HG03460 (cell line): ENCODE data around the gene NEK10.
A peak's percentile ranks its signal among the peaks of the same experiment; 100 is the strongest.
"Not testable (repeated sequence)": the region's sequence is repeated elsewhere in the genome, so short reads cannot be mapped to it uniquely, and the experiment has no call there.

ENCODE experiments used
- ATAC-seq: cut with Tn5 transposase; IDR thresholded peaks from one replicate; pipeline ENCODE4 v1.9.1; 2021; ENCODE audit not compliant: unreplicated experiment

Gene NEK10, protein sequence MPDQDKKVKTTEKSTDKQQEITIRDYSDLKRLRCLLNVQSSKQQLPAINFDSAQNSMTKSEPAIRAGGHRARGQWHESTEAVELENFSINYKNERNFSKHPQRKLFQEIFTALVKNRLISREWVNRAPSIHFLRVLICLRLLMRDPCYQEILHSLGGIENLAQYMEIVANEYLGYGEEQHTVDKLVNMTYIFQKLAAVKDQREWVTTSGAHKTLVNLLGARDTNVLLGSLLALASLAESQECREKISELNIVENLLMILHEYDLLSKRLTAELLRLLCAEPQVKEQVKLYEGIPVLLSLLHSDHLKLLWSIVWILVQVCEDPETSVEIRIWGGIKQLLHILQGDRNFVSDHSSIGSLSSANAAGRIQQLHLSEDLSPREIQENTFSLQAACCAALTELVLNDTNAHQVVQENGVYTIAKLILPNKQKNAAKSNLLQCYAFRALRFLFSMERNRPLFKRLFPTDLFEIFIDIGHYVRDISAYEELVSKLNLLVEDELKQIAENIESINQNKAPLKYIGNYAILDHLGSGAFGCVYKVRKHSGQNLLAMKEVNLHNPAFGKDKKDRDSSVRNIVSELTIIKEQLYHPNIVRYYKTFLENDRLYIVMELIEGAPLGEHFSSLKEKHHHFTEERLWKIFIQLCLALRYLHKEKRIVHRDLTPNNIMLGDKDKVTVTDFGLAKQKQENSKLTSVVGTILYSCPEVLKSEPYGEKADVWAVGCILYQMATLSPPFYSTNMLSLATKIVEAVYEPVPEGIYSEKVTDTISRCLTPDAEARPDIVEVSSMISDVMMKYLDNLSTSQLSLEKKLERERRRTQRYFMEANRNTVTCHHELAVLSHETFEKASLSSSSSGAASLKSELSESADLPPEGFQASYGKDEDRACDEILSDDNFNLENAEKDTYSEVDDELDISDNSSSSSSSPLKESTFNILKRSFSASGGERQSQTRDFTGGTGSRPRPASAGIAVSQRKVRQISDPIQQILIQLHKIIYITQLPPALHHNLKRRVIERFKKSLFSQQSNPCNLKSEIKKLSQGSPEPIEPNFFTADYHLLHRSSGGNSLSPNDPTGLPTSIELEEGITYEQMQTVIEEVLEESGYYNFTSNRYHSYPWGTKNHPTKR

DNA sequence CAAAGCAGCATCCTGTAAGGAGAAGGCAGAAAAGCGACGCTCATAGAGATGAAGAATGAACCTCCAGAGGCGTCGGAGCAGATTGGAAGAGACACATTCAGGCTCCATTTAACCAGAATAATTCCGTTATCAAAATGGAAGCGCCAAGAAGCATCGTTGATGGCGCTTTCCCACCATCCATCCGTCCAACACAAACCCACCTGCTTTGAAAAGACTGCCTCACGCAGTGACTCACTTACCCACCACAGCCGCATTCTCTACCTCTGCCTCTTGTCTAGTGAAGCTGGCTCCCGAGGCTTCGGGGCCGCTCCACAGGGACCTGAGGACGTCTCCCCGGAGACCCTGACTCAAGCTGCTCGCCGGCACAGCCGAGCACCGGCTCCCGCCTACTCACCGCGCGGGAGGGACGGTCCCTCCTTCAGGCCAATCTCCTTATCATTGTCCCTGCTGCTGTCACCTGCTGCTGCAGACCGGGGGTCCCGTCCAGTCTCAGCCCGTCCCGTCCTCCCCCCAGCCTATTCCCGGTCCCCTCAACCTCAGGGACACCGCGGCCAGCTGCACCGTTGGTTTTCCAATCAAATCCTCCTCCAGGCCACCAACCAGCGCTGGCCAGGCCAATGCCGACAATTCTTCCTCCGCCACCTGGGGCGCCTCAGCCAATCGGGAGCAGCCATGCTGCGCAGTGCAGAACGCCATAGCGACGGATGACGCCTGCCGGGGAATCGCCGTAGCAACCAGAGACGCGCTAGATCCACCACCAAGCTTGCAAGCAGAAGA is at the start of gene NEK10:
NEK10 (minus strand) TSS at position 553 of the 777 bp plus-strand sequence. CDS start 16,501 bp downstream, outside the sequence.
- ATAC-seq: peak; percentile 100

GRCh38 chr3:27415202-27415601 is 46.0 kb upstream of the NEK10 start:
- no peak for ATAC-seq

GRCh38 chr3:27392950-27393679 is 23.9 kb upstream of the NEK10 start:
- ATAC-seq: peak; percentile 84

DNA sequence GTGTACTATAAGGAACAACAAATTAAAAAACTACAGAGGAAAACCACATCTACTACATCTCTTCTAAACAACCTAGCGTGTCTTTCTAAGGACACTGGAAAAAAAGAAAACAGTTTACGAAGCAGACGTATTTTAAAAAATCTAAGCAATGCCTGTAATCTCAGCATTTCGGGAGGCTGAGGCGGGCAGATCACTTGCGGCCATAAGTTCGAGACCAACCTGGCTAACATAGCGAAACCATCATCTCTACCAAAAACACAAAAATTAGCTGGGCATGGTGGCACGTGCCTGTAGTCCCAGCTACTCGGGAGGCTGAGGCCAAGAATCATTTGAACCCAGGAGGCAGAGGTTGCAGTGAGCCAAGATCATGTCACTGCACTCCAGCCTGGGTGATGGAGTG is 23.2 kb upstream of the NEK10 start:
- not testable (repeated sequence) for ATAC-seq

GRCh38 chr3:27391796-27392195 is 22.6 kb upstream of the NEK10 start:
- no peak for ATAC-seq

DNA sequence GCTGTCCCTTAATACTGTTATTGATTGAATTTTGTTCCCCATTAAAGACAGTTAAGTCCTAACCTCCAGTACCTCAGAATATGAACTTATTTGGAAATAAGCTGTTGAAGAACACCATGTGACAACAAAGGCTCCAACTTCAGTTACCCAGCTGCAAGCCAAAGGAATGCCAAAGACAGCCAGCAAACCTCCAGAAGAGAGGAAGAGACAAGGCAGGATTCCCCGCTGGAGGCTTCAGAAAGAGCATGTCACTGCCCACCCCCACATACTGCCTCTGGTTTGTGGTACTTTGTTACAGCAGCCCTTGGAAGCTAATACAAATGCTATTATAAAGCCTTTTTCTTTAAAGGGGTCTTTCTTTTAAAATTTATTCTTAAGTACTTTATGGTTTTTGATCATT is 18.4 kb upstream of the NEK10 start:
- ATAC-seq: no peak

DNA sequence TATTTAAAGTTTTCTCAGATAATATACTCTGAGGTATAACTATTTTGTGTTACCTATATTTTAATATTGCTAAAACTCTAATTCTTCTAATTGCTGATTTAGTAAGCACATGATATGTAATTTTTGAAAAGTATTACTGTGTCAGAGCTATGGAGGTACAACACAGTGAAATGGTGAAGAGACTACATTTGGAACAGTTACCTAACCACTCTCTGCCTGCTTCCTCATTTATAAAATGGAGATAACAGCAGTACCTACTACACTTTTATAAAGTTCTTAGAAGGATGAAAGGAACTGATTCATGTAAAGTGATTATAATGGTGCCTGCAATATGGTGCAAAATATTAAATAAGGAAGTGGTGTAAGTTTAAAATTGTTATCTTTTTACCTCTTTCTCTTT is 16.3 kb upstream of the NEK10 start:
- ATAC-seq: no peak

- ATAC-seq: no peak
These were observed 15.0 kb upstream of the NEK10 start for GRCh38 chr3:27384191-27384590.

DNA sequence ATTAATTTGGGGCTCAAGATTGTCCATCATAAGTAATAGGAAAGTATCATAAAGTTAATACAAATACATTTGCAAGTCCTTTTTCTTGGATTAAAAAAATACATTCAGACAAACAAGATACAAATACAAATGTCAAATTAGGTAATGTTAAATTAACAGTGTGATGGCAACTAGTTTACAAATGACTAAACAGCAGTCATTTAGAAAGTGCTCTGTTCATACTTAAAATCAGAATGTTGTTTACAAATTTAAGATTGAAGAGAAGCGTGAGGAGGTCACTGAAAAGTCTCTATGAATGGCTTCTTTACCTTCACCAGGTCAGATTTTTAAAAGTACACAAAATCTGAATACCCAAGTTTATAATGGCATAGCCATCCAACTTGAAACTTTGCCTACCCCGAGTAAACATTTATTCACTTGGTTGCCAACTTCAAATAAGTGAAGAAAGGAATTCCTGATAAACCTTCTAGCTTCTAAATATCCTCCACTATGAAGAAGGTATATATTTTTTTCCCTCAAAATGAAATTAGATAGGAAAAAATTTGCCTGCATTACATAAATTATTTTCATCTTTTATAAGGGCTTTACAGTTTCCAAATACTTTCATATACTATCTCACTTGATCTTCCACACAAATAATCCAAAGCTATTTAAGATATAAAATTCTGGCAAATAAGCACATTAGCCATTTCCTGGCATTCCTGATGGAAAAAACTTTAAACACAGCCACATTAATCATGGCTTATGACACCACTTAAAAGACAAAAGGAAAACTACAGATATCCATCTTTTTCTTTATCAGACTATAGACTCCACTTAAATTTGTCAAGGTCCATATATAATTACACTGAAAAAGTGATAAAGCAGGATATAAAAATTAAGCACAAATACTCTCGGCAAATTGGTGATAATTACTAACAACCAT is 11.5 kb upstream of the NEK10 start:
- no peak for ATAC-seq

DNA sequence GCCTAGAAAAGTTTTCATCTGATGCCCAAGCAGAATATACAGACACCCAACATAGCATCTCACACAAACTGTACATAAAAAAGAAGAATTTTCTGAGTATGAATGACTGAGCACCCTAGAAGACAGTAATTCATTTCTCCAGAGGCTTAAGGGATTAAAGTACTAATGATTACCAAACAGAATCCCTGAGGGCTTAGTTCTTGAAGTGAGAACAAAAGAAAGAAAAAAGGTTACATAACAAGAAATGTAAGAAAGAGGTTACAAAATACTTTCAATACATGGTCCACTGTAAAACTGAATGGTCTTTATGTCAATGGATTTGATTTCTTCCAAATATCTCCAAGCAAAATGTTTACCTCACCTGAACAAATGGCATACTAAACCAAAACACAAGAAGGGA is 9.1 kb upstream of the NEK10 start:
- ATAC-seq: no peak

GRCh38 chr3:27376109-27376772 is 7.1 kb upstream of the NEK10 start:
- ATAC-seq: no peak

GRCh38 chr3:27366062-27366591 is 3.1 kb downstream of the NEK10 start:
- ATAC-seq: no peak

DNA sequence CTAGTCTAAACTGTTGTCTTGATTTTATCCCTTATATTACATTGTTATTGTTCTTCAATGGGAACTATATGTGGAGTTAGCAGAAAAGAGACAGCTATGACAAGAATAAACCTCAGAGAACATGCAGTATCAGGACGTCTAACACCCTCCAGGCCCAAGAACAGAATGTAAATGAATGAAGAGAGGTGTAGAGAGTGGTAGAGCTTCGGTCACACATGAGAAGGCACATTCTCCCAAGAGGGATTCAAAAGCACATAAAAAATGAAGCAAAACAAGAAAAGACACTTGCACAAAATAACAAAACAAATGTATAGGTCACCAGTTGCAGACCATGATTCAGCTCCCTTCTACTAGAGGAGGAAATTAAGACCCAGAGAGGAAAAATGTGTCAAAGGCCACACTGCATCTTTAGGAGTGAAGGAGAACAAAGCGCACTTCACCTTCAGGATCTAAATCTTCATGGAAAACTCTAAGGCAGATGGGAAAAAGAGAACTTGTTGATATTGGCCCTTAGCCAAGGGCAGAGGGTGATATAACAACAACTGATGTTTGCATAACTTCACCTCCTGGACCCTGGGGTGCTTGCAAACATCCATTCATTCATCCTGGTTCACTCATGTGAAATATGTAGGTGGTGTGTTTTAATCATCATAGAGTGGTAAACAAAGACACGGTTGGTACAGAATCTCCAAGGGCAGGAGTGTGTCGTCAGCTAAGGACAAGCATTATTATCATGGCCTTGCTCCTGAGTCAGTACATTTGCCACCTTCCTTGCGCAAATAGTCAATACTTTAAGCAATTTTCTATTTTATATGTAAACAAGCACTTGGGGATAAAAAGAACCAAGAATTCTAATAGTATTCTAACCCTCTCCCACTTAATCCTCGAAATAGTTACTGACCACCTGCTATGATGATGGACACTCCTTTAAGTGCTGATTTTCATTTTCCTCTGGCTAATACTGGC is 8.8 kb downstream of the NEK10 start:
- peak; percentile 70 for ATAC-seq

DNA sequence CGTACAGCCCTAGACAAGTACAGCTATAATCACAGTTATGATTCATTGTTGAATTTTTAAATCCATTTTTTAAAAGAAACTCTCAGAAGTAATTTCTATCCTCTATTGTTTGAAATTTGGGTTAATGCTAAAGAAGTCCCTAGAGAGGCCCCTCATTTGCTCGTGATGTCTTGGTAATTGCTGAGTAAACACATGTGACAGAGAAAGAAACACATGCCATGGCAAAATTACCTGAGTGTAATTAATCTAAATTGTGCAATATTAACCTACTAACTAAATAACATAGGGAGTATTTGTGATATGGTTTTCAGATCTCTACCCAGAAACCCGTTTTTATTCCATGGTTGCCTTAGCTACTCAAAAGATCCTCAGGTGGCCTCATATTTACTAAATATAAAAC is 10.8 kb downstream of the NEK10 start:
- ATAC-seq: no peak

DNA sequence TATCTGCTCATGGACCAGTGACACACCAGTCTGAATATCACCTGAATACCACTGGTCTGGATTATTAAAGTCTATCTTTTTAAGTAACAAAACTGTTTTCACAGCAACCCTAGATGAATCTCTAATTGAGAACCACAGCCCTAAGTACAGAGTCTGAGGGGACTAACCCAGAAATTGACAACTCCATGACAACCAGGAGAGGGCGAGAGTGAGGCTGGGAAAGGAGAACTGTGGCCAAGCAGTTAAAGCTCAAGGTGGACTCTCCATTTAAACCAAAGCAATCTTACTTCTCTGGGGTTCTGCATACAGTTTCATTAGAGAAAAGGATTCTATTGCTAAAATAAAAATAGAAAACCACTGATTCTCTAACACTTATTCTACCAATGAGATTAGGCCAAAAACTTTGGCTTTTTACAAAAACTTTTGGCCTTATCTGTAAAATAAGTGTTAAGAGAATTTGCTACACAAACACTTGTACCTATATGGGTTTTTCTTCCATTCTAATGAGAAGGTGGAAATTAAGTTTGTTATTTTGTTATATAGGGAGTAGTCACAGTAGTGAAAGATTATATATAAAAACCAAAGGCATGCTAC is 11.4 kb downstream of the NEK10 start:
- peak; percentile 77 for ATAC-seq

GRCh38 chr3:27356976-27357375 is 12.2 kb downstream of the NEK10 start:
- no peak for ATAC-seq
